Heart left ventricle (tissue), 16 donors: Measurements from ENCODE around the gene CLDND1. TPM values are rescaled to one million over a fixed set of nuclear protein-coding genes. Genes with fewer than 3 reads are reported as not detected.

Experiments
- ATAC-seq, 4 donors: fragments of 200-7000 bp; cut with Tn5 transposase; one replicate each; pipeline ENCODE4 v1.9.1; 2020 to 2022; ENCODE audit warnings: moderate library complexity in 4 of 4, mild to moderate bottlenecking in 3 of 4, moderate number of reproducible peaks in 1 of 4
- DNase-seq, 5 donors: peaks; one replicate each; pipeline ENCODE4 v3.0.0-alpha.2; 2020
- H3K27ac ChIP-seq, 12 donors: fragments of 200-600 bp; sonication (generic) in 4 of 12; one replicate each; pipeline versions ENCODE4 v1.5.0 to v1.8.0; 2016 to 2022; ENCODE audit warnings: mild to moderate bottlenecking in 2 of 12
- H3K27me3 ChIP-seq, 9 donors: fragments of 200-600 bp; sonication (generic) in 2 of 9; one replicate each; pipeline versions ENCODE4 v1.5.1 to v1.8.0; 2016 to 2022; ENCODE audit warnings: mild to moderate bottlenecking in 3 of 9
- H3K36me3 ChIP-seq, 9 donors: fragments of 200-600 bp; sonication (generic) in 2 of 9; one replicate each; pipeline versions ENCODE4 v1.5.0 to v1.8.0; 2018 to 2022; ENCODE audit warnings: mild to moderate bottlenecking in 2 of 9
- H3K4me1 ChIP-seq, 12 donors: fragments of 200-600 bp; sonication (generic) in 4 of 12; one replicate each; pipeline versions ENCODE4 v1.5.0 to v1.8.0; 2016 to 2022; ENCODE audit warnings: mild to moderate bottlenecking in 3 of 12
- H3K4me3 ChIP-seq, 12 donors: fragments of 200-600 bp; sonication (generic) in 4 of 12; one replicate each; pipeline versions ENCODE4 v1.5.0 to v1.8.0; 2017 to 2022; ENCODE audit warnings: mild to moderate bottlenecking in 9 of 12, moderate library complexity in 4 of 12
- H3K9me3 ChIP-seq, 12 donors: fragments of 200-600 bp; sonication (generic) in 4 of 12; one replicate each; pipeline versions ENCODE4 v1.5.0 to v1.8.0; 2016 to 2022; ENCODE audit warnings: mild to moderate bottlenecking in 1 of 12
- POLR2A ChIP-seq, 2 donors: fragments of 450-650 bp; IDR thresholded peaks; one replicate each; pipeline ENCODE4 v1.6.1; 2017; ENCODE audit warnings: antibody characterized with exemption in 2 of 2, mild to moderate bottlenecking in 2 of 2, moderate library complexity in 2 of 2
- WGBS, 4 donors: extraction: QIAGEN DNeasy Blood & Tissue Kit in 2 of 4; methylation state at CpG; one replicate each; pipeline versions ENCODE4 v1.1.5 to v1.1.7; 2013 to 2018; 5-methylcytosine and 5-hydroxymethylcytosine counted together
- intact Hi-C, 10 donors: fragments of 100-400 bp; cut with DNase I; formaldehyde crosslinking; loops; one replicate each; pipeline versions ENCODE4 v1.11.1 to v1.14.2; 2022
- polyA plus RNA-seq, 2 donors: library from polyadenylated mRNA; stranded (reverse); fragments of 200-250 nt; gene quantifications; one replicate each; pipeline ENCODE4 v1.2.3, GENCODE V29; 2013
- total RNA-seq, 9 donors: library from RNA; depleted of rRNA in 2 of 9; stranded (reverse); fragments of >200 nt in 2 of 9; fragmentation: NEBNext Ultra II Directional in 3 of 9; extraction: Animal tissue kit (Norgen Biotek cat#: 25700) in 3 of 9; gene quantifications; one replicate each; pipeline versions ENCODE4 v1.1.0 to v1.2.4, GENCODE V29; 2016 to 2023
- TF ChIP-seq, protein P1 (sequence below), 12 donors: fragments of 200-600 bp; sonication (generic) in 4 of 12; IDR thresholded peaks; one replicate each; pipeline versions ENCODE4 v1.5.0 to v1.8.0; 2018 to 2022; ENCODE audit warnings: antibody characterized with exemption in 12 of 12, mild to moderate bottlenecking in 5 of 12
- donor health status: ischemic (EF 13 %, LVEDD 7.1; RV severe dilation, severe dysfunction).
- donor health status: healthy with polysubstance abuse.
- donor health status: DM: no; HTN: yes; CAD: no.
- donor health status: DM: no; HTN: no; CAD: no.
- donor health status: ischemic (EF 25% LVEDD 6.9; RV normal size, moderate dysfunction).
- donor health status: ischemic (EF 25% LVEDD 5.7; RV mildly dilated, moderate dysfunction).
- donor health status: healthy.
- donor health status: DM: yes; HTN: yes; CAD: no.
- donor health status: ischemic (EF 35%, LVEDD 5.7; RV mildly dilated, moderate dysfunction).
- donor health status: nonischemic (EF 11% LVEDD 7.7; RV severe dilation, severe dysfunction).
- donor health status: DM: yes; HTN: yes; CAD: no.
- donor health status: PGD.
- donor health status: ischemic (EF 29% LVEDD 5.4; RV normal size, mild dysfunction).
- donor health status: nonischemic (EF 23%, LVEDD 6.1; RV moderate dilation, normal function).

Gene CLDND1
- total and polyA plus RNA-seq, 11 donors = 55.0 to 155 (median 77.0) TPM

DNA sequence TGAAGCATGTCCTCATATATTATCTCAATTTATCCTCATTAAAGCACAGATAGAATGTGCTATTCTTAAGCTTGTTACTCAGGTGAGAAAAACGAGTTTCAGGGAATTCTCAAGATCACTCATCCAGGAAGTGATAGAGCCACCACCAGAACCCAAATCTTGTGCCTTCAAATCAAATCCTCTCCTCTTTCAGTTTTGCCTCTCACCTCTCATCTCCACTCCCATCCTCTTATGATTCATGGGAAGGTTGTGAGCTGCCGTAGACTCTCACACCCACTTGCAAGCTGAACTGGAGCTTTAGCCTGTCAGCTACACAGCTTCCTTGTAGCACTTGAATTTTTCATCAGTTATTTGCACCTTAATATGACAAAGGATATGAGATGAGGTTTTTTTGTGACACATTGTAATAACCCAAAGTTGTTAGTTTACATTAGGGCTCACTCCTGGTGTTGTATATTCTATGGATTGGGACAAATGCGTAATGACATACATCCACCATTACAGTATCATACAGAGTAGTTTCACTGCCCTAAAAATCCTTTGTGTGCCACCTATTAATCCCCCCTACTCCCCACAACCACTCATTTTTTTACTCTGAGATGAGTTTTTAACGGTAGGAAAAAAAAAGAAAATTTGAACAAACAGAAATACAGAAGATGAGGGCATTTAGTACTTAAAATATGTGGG, 34.8 kb upstream of the CLDND1 start:
- no peak for DNase-seq
- H3K4me3 ChIP-seq = no peak overlapping the region
- no peaks in the 10 kb centered on the region for H3K36me3 ChIP-seq
- H3K27ac ChIP-seq = peak overlapping the region in 1 of 12 donors; percentile 15
- peaks cover 0 to 3% (median 0%) of the 10 kb centered on the region in 12 donors for H3K9me3 ChIP-seq
- WGBS, 4 donors = 72 to 79% (median 75%) methylated on average over 4 of the region's 4 CpGs
- H3K4me1 ChIP-seq = peaks cover 0 to 34% (median 0%) of the 10 kb centered on the region in 12 donors
- no peaks in the 10 kb centered on the region for H3K27me3 ChIP-seq
- TF ChIP-seq POLR2A (IDR thresholded peaks at IDR 0.05) = no peak
- TF ChIP-seq, protein P1, sequence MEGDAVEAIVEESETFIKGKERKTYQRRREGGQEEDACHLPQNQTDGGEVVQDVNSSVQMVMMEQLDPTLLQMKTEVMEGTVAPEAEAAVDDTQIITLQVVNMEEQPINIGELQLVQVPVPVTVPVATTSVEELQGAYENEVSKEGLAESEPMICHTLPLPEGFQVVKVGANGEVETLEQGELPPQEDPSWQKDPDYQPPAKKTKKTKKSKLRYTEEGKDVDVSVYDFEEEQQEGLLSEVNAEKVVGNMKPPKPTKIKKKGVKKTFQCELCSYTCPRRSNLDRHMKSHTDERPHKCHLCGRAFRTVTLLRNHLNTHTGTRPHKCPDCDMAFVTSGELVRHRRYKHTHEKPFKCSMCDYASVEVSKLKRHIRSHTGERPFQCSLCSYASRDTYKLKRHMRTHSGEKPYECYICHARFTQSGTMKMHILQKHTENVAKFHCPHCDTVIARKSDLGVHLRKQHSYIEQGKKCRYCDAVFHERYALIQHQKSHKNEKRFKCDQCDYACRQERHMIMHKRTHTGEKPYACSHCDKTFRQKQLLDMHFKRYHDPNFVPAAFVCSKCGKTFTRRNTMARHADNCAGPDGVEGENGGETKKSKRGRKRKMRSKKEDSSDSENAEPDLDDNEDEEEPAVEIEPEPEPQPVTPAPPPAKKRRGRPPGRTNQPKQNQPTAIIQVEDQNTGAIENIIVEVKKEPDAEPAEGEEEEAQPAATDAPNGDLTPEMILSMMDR (IDR thresholded peaks at IDR 0.05) = no peak
- ATAC-seq = no peak
- intact Hi-C loops = no loop called here

DNA sequence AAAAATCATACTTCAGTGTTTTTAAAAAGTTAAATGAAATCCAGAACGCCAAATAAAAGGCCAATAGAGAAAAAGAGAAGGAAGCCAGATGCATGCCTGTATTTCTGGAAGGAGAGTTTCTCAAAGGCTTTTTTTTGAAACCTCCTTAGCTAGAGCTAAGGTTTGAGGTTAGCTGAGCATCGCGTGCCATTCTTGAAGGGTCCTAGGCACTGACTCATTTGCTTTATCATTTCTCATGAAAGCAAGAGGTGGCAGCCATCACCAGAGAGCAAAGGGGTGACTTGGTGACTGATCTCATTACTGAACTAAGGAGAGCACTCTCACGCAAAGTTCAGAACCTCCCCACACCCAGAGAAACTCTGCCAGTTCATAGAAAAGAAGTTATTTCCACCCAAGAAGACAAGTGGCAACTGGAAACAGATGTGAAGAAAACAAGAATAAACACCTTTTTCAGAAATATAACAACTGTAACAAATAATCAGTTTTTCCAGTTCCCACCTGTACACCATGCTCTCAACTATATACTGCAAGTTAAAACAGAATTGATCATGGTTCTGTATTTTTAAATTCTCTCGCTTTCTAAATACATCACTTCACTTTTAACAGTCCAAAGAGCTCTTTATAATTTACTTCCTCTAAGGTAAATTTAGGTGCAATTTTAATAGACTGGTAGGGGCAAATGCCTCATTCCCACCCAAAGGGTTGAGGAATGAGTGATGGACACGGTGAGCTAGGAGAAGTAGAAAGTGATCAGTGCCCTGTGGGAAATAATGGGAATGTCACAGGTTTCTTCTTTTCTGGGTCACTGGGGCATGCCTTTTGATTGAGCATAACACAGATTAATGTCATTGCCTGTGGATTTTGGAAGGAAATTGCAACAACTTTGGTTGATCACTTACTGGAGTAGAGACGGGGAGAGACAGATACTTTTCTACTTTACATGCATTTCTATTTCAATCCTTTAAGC, 33.7 kb upstream of the CLDND1 start:
- 83 to 87% (median 86%) methylated on average over 7 of the region's 7 CpGs for WGBS, 4 donors
- Histone ChIP-seq H3K36me3 (no peaks in the 10 kb centered on the region), H3K4me1 (peaks cover 0 to 32% (median 0%) of the 10 kb centered on the region in 12 donors), H3K9me3 (peaks cover 0 to 3% (median 0%) of the 10 kb centered on the region in 12 donors), H3K4me3 (no peak overlapping the region), H3K27me3 (no peaks in the 10 kb centered on the region), H3K27ac (peak overlapping the region in 1 of 12 donors; percentile 19)
- DNase-seq (no peak), ATAC-seq (no peak)
- TF ChIP-seq POLR2A (IDR thresholded peaks at IDR 0.05) = no peak
- TF ChIP-seq, protein P1 (IDR thresholded peaks at IDR 0.05) = no peak
- intact Hi-C loops = no loop called here

DNA sequence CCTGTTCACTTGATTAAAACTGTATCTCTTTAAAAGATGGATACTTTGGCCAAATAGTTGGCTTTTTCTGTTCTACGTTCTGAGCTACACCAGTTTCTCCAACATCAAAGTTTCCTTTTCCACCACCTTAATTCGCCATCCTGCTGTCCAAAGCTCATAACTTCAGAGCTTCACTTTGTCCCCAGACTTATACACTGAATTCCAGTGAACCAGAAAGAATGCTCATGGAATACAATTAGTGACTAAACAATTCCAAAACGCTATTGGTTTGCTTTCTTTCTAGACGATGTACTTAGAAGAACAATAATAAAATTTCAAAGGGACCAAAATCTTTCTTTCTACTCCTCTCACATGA, 32.3 kb upstream of the CLDND1 start:
- no peak for TF ChIP-seq POLR2A (IDR thresholded peaks at IDR 0.05)
- TF ChIP-seq, protein P1 (IDR thresholded peaks at IDR 0.05) = no peak
- WGBS, 4 donors = 67 to 92% (median 81%) methylated on average over 4 of the region's 4 CpGs
- H3K4me1 ChIP-seq = peaks cover 0 to 32% (median 0%) of the 10 kb centered on the region in 12 donors
- H3K9me3 ChIP-seq = peaks cover 0 to 3% (median 0%) of the 10 kb centered on the region in 12 donors
- no peak for ATAC-seq
- no peaks in the 10 kb centered on the region for H3K36me3 ChIP-seq
- no peak for DNase-seq
- no peak overlapping the region for H3K4me3 ChIP-seq
- intact Hi-C loops = no loop called here
- H3K27ac ChIP-seq = no peak overlapping the region
- no peaks in the 10 kb centered on the region for H3K27me3 ChIP-seq

DNA sequence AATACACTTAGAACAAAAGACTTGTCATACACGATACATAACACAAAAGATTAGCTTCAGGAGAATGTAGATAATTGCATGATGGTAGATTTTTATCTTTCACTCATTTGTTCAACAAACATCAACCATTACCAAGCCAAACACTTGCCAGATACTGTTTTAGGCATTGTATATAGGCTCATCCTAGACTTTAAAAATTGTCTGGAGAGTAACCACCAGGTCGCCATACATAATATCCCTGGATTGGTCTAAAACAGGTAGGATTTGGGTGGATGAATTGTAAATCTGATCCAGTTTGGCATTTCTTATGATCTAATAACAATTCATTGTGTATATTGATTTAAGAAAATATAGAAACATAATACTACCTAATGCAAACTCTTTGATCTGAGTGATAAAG, 31.9 kb upstream of the CLDND1 start:
- no peak overlapping the region for H3K4me3 ChIP-seq
- peak overlapping the region in 1 of 12 donors; percentile 24 for H3K27ac ChIP-seq
- no peaks in the 10 kb centered on the region for H3K27me3 ChIP-seq
- DNase-seq = no peak
- H3K4me1 ChIP-seq = peaks cover 0 to 32% (median 0%) of the 10 kb centered on the region in 12 donors
- no peak for ATAC-seq
- no peaks in the 10 kb centered on the region for H3K36me3 ChIP-seq
- intact Hi-C loops = no loop called here
- H3K9me3 ChIP-seq = peaks cover 0 to under 1% (median 0%) of the 10 kb centered on the region in 12 donors
- TF ChIP-seq, protein P1 (IDR thresholded peaks at IDR 0.05) = no peak
- TF ChIP-seq POLR2A (IDR thresholded peaks at IDR 0.05) = no peak
- 91 to 93% (median 92%) methylated on average over 2 of the region's 2 CpGs for WGBS, 4 donors
